ENCODE data around the gene PVALB. TPM values are rescaled to one million over a fixed set of nuclear protein-coding genes. Genes with fewer than 3 reads are reported as not detected.

PVALB gene
- total RNA-seq, 2 experiments from 2014 or later: not detected

DNA sequence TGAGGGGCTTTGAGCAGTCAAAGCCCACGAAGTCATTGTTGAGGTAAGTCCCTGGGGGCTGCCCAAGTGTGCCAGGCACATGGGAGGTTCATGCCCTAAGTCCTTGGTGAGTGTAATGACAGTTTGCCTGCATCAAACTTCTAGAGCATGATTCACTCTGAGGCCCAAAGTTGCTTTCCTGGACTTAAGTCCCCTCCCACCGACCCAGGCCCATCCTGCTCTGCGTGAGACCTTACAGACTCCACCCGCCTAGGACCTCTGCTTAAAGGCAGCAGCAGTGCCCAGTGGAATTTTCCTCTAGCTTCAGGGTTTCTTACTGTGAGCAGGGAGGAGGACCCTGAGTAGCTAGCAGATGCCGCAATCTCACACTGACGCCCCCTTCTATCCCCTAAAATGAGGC, 5.7 kb upstream of the PVALB start:
- CTCF ChIA-PET: interaction anchor here (1.2 kb wide), 1 partner anchor 34 kb away, joined by 4 read pairs; no protein-coding TSS in a partner anchor
- POLR2A ChIA-PET: interaction anchor here (0.6 kb wide), 1 partner anchor 40 kb away, joined by 4 read pairs; no protein-coding TSS in a partner anchor

DNA sequence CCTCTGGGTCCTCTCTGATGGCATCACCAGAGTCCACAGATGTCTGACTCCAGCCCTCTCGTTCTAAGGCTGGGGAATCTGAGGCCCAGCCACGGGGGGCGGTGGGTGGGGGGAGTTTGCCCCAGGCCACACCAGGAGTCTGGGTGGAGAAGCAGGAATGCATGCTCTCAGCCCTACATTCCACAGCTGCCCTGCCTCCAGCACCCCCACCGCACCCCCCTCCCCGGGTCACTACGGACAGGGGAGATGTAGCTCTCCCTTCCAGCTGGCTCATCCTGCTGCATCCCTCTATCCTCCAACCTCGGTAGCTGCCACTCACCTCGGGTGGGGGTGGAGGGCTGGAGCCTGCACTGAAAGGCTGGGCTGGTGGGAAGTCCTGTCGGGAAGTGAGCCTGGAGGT, 2.3 kb upstream of the PVALB start:
- CTCF ChIA-PET: interaction anchor here (1.0 kb wide), 1 partner anchor 37 kb away, joined by 3 read pairs; no protein-coding TSS in a partner anchor
- POLR2A ChIA-PET: no interaction called here

DNA sequence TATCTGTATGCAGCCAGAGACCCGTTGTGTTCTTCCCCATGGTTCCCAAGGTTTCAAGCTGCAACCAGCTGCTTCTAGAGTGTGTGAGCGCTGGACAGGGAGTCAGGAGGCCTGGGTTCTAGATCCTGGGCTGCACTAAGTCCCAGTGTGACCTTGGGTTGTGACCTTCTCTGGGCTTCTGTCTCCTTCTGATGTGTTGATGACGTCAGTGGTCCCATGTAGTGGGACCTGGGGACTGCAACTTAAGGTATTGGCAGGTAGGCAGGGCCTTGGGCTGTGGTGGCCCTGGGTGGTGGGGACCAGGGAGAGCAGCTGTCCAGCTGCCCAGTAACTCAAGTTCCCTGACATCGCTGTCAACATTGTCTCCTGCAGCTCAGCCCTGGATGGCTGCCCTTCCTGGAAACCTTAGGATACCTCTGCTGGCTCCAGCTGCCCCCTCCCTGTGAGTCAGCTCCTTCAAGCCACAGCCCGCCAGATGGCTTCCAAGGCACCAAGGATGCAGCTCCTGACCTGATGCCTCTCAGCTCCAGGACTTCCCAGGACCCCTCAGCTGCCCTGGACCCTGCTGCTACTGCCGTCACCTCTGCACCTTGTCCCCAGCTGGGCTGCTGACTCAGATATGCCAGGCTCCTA, 1.3 kb upstream of the PVALB start:
- ChIA-PET POLR2A (no interaction called here), CTCF (no interaction called here)

DNA sequence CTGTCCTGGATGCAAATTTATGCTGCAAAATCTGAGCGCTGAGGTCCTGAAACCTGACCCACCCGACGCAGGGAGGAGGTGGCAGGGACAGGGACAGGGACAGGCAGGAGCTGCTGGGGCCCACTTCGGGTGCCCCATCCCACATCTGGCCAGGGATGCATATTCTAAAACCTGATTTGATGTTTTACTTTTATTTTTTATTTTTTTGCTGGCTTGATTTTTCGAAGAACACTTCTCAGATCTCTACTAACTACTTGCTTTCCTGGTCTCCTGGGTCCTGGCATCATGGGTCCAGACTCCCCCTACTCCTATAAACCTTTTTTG, 652 bp upstream of the PVALB start:
- ChIA-PET CTCF (no interaction called here), POLR2A (no interaction called here)

DNA sequence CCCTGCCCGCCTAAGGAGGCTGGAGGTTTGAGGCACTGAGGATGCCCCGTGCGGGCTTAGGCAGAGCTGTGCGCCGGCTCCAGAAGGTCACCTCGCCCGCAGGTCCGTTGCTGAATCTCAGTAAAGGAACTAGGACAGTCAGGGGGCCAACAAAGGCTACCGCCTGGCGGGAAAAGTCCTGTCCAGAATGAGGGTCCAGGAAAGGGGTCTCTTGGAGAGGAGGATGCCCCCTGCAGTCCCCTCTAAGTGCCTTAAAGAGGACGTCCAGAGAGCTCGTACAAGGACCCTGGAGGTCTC, 548 bp downstream of the PVALB start:
- CTCF ChIA-PET: no interaction called here

DNA sequence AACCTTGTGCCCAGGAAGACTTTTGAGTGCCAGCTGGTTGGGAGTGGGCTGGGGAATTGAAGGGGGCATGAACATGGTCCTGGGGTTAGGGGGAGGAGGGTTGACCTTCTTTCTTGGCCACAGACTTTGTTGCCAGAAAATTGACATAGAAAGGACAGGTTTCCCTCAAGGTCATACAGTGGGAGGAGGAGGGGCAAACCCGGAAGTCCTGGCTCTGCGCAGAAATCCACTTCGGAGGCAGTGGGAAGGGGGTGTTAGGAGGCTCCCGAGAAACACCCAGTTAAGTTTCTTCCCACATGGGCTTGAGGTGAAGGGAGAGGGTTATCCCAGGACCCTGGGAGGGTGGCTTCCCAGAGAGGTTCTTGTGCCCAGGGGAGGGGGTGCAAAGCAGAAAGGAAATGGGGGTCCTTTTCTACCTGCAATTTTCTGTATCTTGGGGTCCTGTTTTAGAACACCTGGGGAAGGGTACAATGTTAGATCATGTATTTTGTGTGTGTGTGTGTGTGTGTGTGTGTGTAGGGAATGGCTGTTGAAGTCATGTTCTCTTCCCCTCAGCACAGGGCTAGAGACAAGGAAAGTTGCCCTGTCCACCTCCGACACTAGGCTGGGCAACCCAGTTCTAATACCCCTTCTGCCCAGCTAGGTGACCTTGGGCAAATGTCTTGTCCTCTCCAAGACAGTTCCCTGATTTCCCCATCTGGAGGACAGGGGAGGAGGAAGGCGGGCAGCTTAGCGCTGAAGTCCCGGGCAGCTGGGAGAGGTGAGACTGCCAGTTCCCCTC, 1.1 kb downstream of the PVALB start:
- POLR2A ChIA-PET: interaction anchor here (0.6 kb wide), 1 partner anchor 163 kb away, joined by 5 read pairs; no protein-coding TSS in a partner anchor
- CTCF ChIA-PET: no interaction called here

More for the DNA sequence above, 548 bp downstream of the PVALB start:
- POLR2A ChIA-PET: no interaction called here

DNA sequence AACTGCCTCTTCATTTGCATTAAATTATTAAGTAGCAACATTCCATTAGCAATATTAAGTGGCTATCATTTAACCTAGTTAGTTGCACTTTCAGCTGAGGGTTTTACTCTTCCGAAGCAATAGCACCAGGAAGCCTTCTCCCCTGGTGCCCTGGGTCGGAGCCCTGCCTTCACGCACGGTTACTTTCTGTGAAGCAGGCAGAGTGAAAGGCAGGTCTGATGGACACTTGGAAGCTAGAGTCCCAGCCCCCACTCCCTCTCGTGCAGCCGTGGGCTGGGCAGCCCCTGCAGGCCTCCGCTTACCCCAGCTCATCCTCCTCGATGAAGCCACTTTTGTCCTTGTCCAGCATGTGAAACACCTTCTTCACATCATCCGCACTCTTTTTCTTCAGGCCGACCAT, 2.0 kb downstream of the PVALB start:
- CTCF ChIA-PET: no interaction called here
- POLR2A ChIA-PET: no interaction called here

DNA sequence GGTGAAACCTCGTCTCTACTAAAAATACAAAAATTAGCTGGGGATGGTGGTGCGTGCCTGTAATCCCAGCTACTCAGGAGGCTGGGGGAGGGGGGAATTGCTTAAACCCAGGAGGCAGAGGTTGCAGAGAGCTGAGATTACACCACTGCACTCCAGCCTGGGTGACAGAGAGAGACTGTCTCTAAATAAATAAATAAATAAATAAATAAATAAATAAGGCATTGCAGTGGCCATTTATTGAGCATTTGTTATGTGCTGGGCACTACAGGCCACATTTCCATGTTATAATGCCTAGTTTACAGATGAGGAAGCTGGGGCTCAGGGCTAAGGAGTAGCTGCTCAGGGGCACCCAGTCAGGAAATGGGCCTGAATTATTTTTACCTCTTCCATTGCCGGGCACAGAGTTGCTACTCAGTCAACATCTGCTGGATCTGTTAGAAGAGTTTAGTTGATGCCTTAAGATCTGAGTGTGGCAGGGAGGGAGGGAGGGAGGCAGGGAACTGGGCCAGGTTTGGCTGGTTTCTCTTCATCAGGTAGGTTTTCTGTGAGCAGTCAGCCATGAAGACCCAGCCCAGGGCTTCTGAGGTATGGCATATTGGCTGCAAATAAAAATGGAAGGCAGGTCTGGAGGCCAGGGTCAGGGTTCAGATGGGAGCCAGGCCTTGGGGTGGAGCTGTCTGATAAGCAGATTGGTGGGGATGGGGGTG, 5.6 kb downstream of the PVALB start:
- POLR2A ChIA-PET: no interaction called here
- CTCF ChIA-PET: no interaction called here

DNA sequence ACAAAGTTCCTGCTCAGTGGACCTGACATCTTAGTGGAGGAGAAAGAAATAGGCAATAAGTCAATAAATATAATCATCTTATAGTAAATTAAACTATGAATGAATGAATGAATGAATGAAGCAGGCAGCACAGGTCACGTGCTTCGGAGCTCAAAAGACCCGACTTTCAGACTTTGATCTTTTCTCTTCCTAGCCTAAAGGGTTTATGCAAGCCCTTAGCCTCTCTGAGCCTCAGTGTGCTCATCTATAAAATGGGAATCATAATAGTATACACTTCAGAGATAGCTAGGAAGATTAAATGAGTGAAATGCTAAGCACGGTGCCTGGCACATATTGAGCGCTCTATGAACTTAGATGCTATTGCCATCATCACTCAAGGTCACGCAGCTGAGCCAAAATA, 7.5 kb downstream of the PVALB start:
- ChIA-PET CTCF (interaction anchor here (0.7 kb wide), 1 partner anchor 209 kb away, joined by 3 read pairs; no protein-coding TSS in a partner anchor), POLR2A (no interaction called here)

DNA sequence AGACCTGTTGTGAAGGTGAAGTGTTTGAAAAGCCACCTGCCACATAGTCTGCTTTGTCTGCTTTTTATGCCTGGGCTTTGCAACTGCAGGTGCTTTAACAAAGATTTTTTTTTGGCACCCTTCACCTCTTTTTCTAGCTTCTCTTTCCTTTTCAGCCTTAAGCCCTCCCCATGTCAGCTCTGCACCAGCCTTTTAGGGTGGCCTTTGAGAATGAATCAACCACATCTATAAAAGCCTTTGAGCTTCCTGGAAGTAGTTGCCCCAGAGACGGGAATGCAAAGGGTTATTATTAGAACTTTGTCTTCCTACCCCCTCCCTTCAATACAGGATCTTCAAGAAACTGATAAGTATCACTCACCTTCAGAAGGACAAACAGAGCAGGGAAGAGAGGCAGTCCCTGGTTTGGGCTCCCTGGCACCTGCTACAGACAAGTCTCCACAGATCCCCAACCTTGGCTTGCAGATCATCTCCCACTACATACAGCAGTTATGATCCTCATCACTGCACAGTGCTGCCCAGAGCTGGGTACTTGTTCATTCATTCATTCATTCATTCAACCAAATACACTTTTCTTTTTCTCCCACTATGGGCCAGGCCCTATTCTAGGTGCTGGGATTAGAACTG, 8.0 kb downstream of the PVALB start:
- CTCF ChIA-PET: interaction anchor here (0.7 kb wide), 1 partner anchor 208 kb away, joined by 3 read pairs; no protein-coding TSS in a partner anchor
- POLR2A ChIA-PET: no interaction called here

DNA sequence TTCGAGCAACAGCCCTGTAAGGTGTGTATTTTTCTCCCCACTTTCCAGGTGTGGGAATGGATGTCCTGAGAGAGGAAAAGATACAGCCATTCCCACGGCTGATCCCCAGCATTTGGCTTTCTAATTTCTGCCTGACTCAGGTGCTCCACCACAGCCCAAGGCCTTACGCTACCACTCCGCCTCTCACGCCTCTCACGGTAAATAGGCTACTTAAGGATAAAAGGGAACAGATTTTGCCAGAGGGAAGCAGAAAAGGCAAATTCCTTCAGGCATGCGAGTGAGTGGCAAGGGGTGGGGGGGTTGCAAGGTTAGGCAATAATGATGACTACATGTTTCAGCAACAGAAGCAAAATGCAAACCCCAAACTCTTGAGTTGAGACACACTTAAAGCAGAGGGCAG, 9.2 kb downstream of the PVALB start:
- CTCF ChIA-PET: no interaction called here
- POLR2A ChIA-PET: no interaction called here

DNA sequence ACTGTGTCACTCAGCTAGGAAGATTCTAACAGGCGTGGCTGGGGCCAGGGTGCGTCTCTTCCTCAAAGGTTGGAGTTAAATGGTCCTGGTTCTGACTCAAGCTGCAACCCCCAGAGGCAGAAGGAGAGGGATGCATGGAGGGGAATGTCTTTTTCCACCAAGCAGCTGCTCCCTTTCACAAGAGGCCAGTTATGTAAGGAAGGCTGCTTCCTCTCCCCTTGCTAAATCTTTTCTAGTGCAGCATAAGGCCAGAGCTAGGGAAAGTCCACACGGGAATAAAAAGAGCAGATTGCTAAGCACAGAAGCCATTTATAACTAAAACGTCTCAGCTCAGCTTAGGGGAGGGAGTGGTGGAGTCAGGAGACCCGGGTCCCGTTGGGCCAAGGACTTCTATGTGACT, 10.0 kb downstream of the PVALB start:
- CTCF ChIA-PET: interaction anchor here (1.2 kb wide), 1 partner anchor 171 kb away, joined by 3 read pairs; no protein-coding TSS in a partner anchor

DNA sequence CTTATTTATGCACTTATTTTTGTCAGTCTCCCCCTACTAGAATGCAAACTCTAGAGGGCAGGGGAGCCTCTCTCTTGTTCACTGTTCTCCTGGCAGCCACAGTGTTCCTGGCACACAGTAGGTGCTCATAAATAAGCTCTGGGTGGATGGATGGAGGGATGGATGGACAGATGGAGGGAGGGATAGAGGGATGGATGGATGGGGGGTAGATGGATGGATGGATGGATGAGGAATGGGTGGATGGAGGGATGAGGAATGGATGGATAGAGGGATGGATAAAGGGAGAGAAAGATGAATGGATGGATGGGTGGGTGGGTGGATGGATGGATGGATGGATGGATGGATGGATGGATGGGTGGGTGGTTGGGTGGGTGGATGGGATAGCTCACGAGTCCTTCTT, 13.5 kb downstream of the PVALB start:
- CTCF ChIA-PET: interaction anchor here (1.5 kb wide), 1 partner anchor 17 kb away, joined by 4 read pairs; no protein-coding TSS in a partner anchor
- POLR2A ChIA-PET: no interaction called here

More for the DNA sequence above, 10.0 kb downstream of the PVALB start:
- POLR2A ChIA-PET: no interaction called here

DNA sequence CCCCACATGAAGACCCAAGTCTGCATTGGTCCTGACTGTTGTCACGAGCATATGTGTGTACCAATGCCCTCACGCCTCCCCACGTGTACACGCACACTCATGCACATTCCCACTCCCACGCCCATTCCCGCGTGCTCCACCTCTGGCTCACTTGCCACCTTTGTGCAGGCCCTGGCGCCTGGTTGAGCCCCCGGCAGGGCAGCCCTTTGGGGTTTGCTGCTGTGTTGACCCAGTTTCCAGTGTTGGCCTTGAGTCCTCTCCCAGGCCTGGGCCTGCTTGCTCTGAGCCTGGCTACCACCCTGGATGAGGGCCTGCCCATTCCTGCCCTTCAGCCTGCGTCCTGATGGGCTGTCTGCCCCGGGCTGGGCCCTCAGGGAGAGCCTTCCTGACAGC, 18.2 kb downstream of the PVALB start:
- CTCF ChIA-PET: no interaction called here

DNA sequence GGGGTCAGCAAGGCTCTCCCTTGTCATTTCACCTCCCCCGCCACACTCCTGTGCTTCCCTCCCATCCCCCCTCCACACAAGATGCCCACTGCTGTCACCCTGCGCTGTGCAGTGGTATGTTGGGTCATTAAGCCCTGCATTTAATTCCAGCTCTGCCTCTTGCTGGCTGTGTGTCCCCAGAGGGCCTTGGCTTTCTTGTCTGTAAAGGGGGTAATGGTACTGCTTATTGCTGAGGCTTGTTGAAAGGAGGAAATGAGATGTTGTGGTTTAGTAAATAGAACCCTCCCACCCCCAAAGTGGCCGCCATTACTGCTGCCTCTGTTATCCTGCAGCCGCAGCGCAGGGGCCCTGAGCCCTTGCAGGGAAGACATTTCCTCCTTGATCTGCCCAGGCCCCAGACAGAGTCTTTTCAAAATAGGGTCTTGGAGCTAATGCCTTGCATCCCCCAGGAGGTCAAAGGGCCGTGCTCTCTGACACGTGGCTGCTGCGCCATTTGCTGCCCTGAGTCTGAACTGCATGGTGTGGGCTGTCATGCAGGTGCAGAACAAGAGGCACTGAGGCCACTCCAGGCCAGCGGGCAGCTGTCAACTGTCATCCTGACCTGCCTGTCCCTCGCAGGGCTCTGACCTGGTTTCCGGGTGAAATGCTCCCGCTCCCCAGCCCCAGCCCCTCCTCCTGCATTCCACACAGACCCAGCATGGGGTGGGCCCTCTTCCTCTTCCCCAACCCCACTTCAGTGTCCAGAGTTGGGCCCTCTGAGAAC, 18.7 kb downstream of the PVALB start:
- ChIA-PET CTCF (no interaction called here), POLR2A (no interaction called here)

More for the DNA sequence above, 18.2 kb downstream of the PVALB start:
- POLR2A ChIA-PET: no interaction called here

DNA sequence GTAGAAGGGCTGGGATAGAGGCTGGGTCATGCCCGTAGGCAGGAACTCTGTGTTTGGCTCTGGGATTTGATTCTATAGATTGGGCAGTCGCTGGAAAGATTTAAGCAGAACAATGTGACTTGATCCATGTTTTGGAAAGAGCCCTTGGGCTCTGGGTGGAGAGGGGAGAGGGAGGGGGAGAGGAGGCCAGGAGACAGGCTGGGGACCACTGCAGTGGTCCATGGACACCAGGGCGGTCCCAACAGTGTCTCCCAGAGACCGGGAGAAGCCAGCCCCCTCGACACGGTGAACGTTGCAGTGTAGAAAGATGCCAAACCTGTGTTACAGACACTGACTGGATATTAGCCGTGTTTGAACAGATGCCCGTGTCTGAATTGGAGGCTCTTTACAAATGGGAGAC, 19.5 kb downstream of the PVALB start:
- ChIA-PET POLR2A (no interaction called here), CTCF (no interaction called here)

DNA sequence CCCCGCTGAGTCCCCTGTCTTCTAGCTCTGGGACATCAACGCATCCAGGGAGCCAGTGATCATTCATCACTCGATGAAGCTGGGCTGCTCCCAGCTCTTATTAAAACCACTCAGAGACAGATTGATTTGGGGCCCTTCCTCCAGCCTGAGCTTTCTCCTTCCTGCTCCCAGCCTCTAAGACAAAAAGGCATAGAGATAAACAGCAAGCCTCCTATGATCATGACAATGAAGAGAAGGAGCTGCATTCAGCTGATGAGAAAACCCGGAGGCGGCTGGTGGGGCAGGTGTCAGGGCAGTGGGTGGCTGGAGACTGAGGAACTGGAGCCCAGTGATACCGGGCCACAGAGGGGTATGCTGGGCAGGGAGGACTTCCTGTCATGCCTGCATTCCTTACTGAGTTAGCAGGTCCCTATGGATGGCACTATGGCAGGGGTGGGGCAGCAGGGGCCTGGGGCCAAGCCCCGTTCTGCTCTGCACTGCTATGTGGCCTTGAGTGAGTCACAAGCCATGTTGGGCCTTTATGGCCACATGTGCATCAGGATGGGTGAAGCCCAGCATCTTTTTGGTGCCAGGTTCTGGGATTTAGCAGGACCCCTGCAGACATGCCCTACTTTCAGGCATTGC, 20.2 kb downstream of the PVALB start:
- CTCF ChIA-PET: no interaction called here
- POLR2A ChIA-PET: no interaction called here

DNA sequence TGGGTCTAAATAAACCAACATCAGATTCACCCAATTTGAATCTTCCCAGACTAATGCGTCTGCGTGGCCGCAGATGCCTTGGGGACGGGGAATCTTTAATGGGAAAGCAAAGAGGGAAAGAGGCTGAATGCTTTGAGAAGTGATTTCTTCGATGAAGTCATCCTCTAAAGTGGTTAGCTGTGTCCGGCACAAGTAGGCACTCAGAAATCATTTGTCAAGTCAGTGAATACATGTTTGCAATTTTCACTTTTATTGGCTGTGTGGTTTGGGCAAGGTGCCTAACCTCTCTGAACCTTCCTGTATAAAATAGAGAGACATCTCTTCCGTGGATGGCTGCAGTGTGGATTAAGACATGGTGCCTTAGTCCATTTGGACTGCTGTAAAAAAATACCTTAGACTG, 21.2 kb downstream of the PVALB start:
- ChIA-PET CTCF (no interaction called here), POLR2A (no interaction called here)

DNA sequence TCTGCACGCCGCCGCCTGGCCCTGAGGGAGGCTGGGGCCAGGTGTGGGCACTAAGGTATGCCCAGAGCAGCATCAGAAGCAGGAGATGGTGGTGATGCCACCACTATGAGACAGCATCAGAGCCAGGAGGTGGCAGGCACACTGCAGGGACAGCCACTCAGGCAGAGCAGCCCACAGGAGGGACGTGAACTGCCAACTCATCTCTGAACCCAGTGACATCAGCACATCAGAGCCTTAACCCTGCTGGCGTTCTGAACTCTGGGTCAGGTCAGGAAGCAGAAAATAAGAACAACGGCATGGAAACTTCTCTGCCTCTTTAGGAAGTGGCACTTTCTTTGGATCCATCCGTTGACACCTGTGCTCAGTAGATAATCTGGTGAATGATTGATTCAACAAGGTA, 26.2 kb downstream of the PVALB start:
- CTCF ChIA-PET: no interaction called here

More for the DNA sequence above, 26.2 kb downstream of the PVALB start:
- POLR2A ChIA-PET: no interaction called here

Measured in activated CD8-positive, alpha-beta memory T cell treated with anti-CD3 and anti-CD28 coated beads for 36 hours (primary cell).